ENCODE measurements around the gene DFFB. TPM values are rescaled to one million over a fixed set of nuclear protein-coding genes. Genes with fewer than 3 reads are reported as not detected.

DFFB gene
- total RNA-seq, 1 donor from 2014 or later, result 8.5 TPM

DNA sequence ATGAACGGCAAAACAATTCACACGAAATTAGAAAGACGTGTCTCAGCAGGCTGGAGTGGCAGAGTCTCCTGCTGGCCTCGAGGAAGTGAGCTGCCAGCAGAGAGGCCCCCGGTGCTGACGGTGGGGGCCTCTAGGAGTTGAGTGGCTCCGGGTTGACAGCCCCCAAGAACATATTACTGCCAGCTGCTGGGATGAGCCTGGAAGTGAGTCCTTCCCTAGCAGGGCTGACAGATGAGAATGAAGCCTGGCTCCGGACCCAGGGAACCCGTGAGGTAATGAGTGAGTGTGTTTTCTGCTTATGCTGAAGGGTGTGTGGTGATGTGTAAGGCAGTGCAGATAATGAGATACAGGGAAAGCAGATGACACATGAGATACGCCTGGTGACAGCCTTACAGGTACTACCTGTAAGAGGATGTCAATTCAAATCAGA lies 37.5 kb upstream of the DFFB start:
- no peak overlapping the region for H3K27ac ChIP-seq
- ATAC-seq (no peak), DNase-seq (peak; percentile 40)
- H3K36me3 ChIP-seq, result peaks cover 62% of the 10 kb centered on the region
- TF ChIP-seq, protein P1, sequence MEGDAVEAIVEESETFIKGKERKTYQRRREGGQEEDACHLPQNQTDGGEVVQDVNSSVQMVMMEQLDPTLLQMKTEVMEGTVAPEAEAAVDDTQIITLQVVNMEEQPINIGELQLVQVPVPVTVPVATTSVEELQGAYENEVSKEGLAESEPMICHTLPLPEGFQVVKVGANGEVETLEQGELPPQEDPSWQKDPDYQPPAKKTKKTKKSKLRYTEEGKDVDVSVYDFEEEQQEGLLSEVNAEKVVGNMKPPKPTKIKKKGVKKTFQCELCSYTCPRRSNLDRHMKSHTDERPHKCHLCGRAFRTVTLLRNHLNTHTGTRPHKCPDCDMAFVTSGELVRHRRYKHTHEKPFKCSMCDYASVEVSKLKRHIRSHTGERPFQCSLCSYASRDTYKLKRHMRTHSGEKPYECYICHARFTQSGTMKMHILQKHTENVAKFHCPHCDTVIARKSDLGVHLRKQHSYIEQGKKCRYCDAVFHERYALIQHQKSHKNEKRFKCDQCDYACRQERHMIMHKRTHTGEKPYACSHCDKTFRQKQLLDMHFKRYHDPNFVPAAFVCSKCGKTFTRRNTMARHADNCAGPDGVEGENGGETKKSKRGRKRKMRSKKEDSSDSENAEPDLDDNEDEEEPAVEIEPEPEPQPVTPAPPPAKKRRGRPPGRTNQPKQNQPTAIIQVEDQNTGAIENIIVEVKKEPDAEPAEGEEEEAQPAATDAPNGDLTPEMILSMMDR (IDR thresholded peaks at IDR 0.05), result no peak
- no peaks in the 10 kb centered on the region for H3K9me3 ChIP-seq
- H3K4me3 ChIP-seq, result no peak overlapping the region
- intact Hi-C loops (cut with DNase I), result no loop called here
- H3K27me3 ChIP-seq, result no peaks in the 10 kb centered on the region
- H3K4me1 ChIP-seq, result no peaks in the 10 kb centered on the region

DNA sequence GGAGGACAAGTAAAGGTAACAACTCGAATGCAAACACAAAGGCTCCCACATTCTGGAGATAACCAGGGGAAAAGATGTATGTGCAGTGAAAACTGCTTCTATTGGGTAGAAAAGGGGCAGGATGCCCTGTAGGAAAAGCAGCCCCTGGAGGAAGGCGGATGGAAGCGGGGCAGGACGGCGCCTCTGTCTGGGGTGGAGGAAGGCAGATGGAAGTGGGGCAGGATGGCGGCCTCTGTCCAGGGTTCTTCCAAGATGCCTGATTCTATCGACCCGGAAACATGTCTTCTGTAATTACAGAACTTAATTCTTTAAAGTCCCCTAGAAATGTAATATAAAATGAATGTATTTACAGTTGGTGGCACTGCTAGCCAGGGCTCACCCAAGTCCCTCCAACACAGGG lies 37.0 kb upstream of the DFFB start:
- peak; percentile 34 for DNase-seq
- H3K36me3 ChIP-seq, result peaks cover 60% of the 10 kb centered on the region
- no peak for ATAC-seq

DNA sequence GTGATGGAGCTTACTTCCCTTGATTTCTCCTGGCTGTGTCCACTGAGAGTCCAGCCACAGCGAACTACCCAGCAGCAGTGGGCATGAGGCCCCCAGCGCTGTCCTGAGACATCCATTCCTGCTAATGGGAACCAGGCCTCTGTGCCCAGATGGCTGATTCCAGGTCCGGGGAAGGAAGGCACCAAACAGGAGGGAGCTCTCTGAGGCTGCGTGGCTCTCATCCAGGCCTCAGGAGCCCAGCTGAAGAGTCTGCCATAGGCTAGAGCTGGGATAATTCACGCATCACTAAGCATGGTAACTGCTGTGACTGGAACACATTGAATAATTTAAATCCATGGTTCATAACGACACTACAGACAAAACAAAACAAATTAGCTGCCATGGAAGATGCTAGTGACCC lies 36.3 kb upstream of the DFFB start:
- no peaks in the 10 kb centered on the region for H3K4me1 ChIP-seq
- intact Hi-C loops (cut with DNase I), result no loop called here
- TF ChIP-seq, protein P1 (IDR thresholded peaks at IDR 0.05), result no peak
- no peak for DNase-seq
- H3K27ac ChIP-seq, result no peak overlapping the region
- no peak overlapping the region for H3K4me3 ChIP-seq
- ATAC-seq, result no peak
- no peaks in the 10 kb centered on the region for H3K27me3 ChIP-seq
- H3K36me3 ChIP-seq, result peaks cover 60% of the 10 kb centered on the region
- no peaks in the 10 kb centered on the region for H3K9me3 ChIP-seq

More for the DNA sequence above, 37.0 kb upstream of the DFFB start:
- H3K4me1 ChIP-seq, result no peaks in the 10 kb centered on the region
- no peaks in the 10 kb centered on the region for H3K9me3 ChIP-seq
- no peak overlapping the region for H3K4me3 ChIP-seq
- H3K27ac ChIP-seq, result no peak overlapping the region
- no peaks in the 10 kb centered on the region for H3K27me3 ChIP-seq
- intact Hi-C loops (cut with DNase I), result no loop called here
- TF ChIP-seq, protein P1 (IDR thresholded peaks at IDR 0.05), result no peak

DNA sequence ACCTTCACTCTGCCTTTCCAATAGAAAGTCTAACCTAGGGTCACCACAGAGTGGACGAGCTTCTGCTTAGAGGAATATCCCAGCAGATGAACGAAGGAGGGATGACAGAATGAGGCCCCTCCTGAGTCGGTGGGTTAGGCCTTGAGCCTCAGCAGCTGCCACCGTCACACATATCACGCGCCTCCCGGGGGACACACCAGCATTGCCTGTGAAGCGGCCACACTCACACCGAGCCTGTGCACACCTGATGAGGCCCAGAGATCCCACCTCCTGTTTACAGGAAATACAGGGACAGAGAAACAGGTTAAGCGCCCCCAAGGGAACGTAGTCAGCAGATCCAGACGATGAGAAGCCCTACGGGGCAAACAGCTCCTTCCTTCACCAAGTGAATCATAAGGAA lies 35.8 kb upstream of the DFFB start:
- Histone ChIP-seq H3K4me3 (no peak overlapping the region), H3K27me3 (no peaks in the 10 kb centered on the region), H3K27ac (no peak overlapping the region), H3K36me3 (peaks cover 60% of the 10 kb centered on the region), H3K4me1 (no peaks in the 10 kb centered on the region), H3K9me3 (no peaks in the 10 kb centered on the region)
- intact Hi-C loops (cut with DNase I), result no loop called here
- DNase-seq (peak; percentile 49), ATAC-seq (no peak)
- TF ChIP-seq, protein P1 (IDR thresholded peaks at IDR 0.05), result no peak

DNA sequence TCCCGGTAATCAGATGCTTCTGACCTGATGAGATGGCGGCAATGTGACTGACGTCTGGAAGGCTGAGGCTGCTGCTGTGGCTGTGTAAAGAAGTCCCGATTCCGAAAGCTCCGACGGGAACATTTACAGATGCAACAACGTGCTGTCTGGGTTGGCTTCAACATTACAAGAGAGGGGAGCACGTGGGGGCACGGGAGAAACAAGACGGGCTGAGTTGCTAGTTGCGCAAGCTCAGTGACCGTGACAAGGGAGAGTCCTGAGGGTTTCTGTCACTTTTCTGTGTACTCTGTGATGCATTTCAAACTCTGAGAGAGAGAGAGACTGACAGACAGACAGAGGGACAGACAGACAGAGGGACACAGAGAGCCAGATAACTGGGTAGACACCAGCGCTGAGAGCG lies 35.4 kb upstream of the DFFB start:
- H3K27ac ChIP-seq, result no peak overlapping the region
- no peak for ATAC-seq
- TF ChIP-seq, protein P1 (IDR thresholded peaks at IDR 0.05), result no peak
- H3K4me1 ChIP-seq, result no peaks in the 10 kb centered on the region
- H3K36me3 ChIP-seq, result peaks cover 63% of the 10 kb centered on the region
- no peaks in the 10 kb centered on the region for H3K27me3 ChIP-seq
- DNase-seq, result peak; percentile 19
- H3K9me3 ChIP-seq, result no peaks in the 10 kb centered on the region
- intact Hi-C loops (cut with DNase I), result no loop called here
- no peak overlapping the region for H3K4me3 ChIP-seq

DNA sequence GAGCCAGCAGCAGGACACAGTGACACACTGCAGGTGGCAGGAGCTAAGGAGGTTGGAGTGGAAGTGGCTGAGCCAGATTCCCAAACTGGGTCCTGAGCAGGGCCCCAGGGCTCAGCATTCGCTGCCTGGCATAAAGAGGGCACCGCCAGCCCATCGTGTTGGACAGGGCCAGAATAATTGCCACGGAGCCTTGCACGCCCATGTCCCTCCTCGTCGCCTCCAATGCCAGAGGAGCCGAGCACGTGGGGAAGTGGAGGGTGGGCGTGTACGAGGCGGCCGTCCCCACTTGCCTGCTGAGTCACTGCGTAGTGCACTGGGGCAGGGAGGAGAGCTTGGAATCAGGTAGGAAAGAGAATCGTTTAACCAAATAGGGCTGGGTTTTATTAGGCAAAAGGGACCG lies 34.9 kb upstream of the DFFB start:
- no peaks in the 10 kb centered on the region for H3K4me1 ChIP-seq
- H3K9me3 ChIP-seq, result no peaks in the 10 kb centered on the region
- TF ChIP-seq, protein P1 (IDR thresholded peaks at IDR 0.05), result no peak
- no peak overlapping the region for H3K27ac ChIP-seq
- ATAC-seq, result no peak
- DNase-seq, result peak; percentile 36
- H3K36me3 ChIP-seq, result peaks cover 68% of the 10 kb centered on the region
- no peak overlapping the region for H3K4me3 ChIP-seq
- intact Hi-C loops (cut with DNase I), result no loop called here
- H3K27me3 ChIP-seq, result no peaks in the 10 kb centered on the region
